NCI-H1930 (cell line): ENCODE results near the gene GAN.
"Not testable (repeated sequence)": the region's sequence is repeated elsewhere in the genome, so short reads cannot be mapped to it uniquely, and the experiment has no call there.

Source experiments
- DNase-seq, 2 experiments: peaks; one replicate each; lab custom pipeline; 2025; lab: John Stamatoyannopoulos, UW

GAN gene

GRCh38 chr16:81397879-81398520 lies 83.2 kb downstream of the GAN start:
- DNase-seq = no peak

- DNase-seq = no peak
These were observed 85.1 kb downstream of the GAN start for GRCh38 chr16:81399909-81400308.

- no peak for DNase-seq
These were observed 86.5 kb downstream of the GAN start for GRCh38 chr16:81401035-81401950.

- DNase-seq = no peak
These were observed 88.4 kb downstream of the GAN start for GRCh38 chr16:81403208-81403600.

- peak; percentile 19 to 56 for DNase-seq
These were observed 89.0 kb downstream of the GAN start for GRCh38 chr16:81403601-81404391.

- not testable (repeated sequence) for DNase-seq
These were observed 90.2 kb downstream of the GAN start for GRCh38 chr16:81405002-81405401.

GRCh38 chr16:81405702-81406113 lies 90.9 kb downstream of the GAN start:
- no peak for DNase-seq

- DNase-seq = no peak
These were observed 93.7 kb downstream of the GAN start for GRCh38 chr16:81408409-81408950.

GRCh38 chr16:81409016-81409556 lies 94.3 kb downstream of the GAN start:
- no peak for DNase-seq

GRCh38 chr16:81410643-81411293 lies 96.0 kb downstream of the GAN start:
- DNase-seq = no peak

GRCh38 chr16:81413245-81413990 lies 98.7 kb downstream of the GAN start:
- DNase-seq = no peak

GRCh38 chr16:81415751-81416150 lies 101.0 kb downstream of the GAN start:
- no peak for DNase-seq

GRCh38 chr16:81416749-81417148 lies 102.0 kb downstream of the GAN start:
- DNase-seq = no peak

GRCh38 chr16:81417210-81417609 lies 102.4 kb downstream of the GAN start:
- no peak for DNase-seq

GRCh38 chr16:81419806-81420205 lies 105.0 kb downstream of the GAN start:
- DNase-seq = no peak

GRCh38 chr16:81421126-81421525 lies 106.4 kb downstream of the GAN start:
- no peak for DNase-seq

GRCh38 chr16:81421536-81421935 lies 106.8 kb downstream of the GAN start:
- no peak for DNase-seq

- not testable (repeated sequence) for DNase-seq
These were observed 107.4 kb downstream of the GAN start for GRCh38 chr16:81422153-81422552.

GRCh38 chr16:81424771-81425170 lies 110.0 kb downstream of the GAN start:
- no peak for DNase-seq

GRCh38 chr16:81427219-81427618 lies 112.5 kb downstream of the GAN start:
- no peak for DNase-seq
